Neural cell (in vitro differentiated cells): ENCODE results near the gene COMT. TPM values are rescaled to one million over a fixed set of nuclear protein-coding genes. Genes with fewer than 3 reads are reported as not detected.
A peak's percentile ranks its signal among the peaks of the same experiment; 100 is the strongest.

ENCODE experiments used
- H2AFZ ChIP-seq: fragments of 200-600, 300-800 bp; sonication (generic), shearing (Covaris generic); 2 replicates; pipeline ENCODE4 v1.6.0; 2014; ENCODE audit warnings: low read depth, mild to moderate bottlenecking, antibody characterized with exemption, low read length, moderate library complexity
- H3F3A ChIP-seq: fragments of 200-600 bp; shearing (Covaris generic); 2 replicates; pipeline ENCODE4 v1.6.1; 2016; ENCODE audit warnings: mild to moderate bottlenecking, moderate library complexity, mixed read lengths, antibody characterized with exemption, low read length; ENCODE audit not compliant: insufficient read depth, poor library complexity, severe bottlenecking
- H3K27ac ChIP-seq: fragments of 200-600, 300-800 bp; sonication (generic), shearing (Covaris generic); 2 replicates; pipeline ENCODE4 v1.5.1; 2014; ENCODE audit warnings: mild to moderate bottlenecking, low read length, moderate library complexity
- H3K27me3 ChIP-seq: fragments of 300-800, 200-600 bp; sonication (generic), shearing (Covaris generic); 2 replicates; pipeline ENCODE4 v1.6.0; 2014; ENCODE audit warnings: mild to moderate bottlenecking, low read depth, low read length, moderate library complexity; ENCODE audit not compliant: insufficient read depth
- H3K36me3 ChIP-seq: fragments of 300-800, 200-600 bp; sonication (generic), shearing (Covaris generic); 2 replicates; pipeline ENCODE4 v1.5.1; 2014; ENCODE audit warnings: mild to moderate bottlenecking, antibody characterized with exemption, low read length, moderate library complexity; ENCODE audit not compliant: insufficient read depth
- H3K4me2 ChIP-seq: fragments of 300-800, 200-600 bp; sonication (generic), shearing (Covaris generic); 2 replicates; pipeline ENCODE4 v1.6.0; 2014; ENCODE audit warnings: mild to moderate bottlenecking, low read length
- H3K4me3 ChIP-seq: fragments of 300-800, 200-600 bp; sonication (generic), shearing (Covaris generic); 2 replicates; pipeline ENCODE4 v1.5.1; 2014; ENCODE audit warnings: mild to moderate bottlenecking, low read length, moderate library complexity
- H3K79me2 ChIP-seq: fragments of 200-600 bp; shearing (Covaris generic); replicated peaks from 2 replicates; pipeline ENCODE4 v1.6.0; 2014; ENCODE audit warnings: mild to moderate bottlenecking, low read length, moderate library complexity; ENCODE audit not compliant: insufficient read depth
- H3K9ac ChIP-seq: fragments of 300-800, 200-600 bp; sonication (generic), shearing (Covaris generic); 2 replicates; pipeline ENCODE4 v1.6.1; 2016; ENCODE audit warnings: mild to moderate bottlenecking, low read length, mixed read lengths
- H3K9me2 ChIP-seq: fragments of 200-600 bp; shearing (Covaris generic); 2 replicates; pipeline ENCODE4 v1.6.1; 2016; ENCODE audit warnings: mild to moderate bottlenecking, low read length, mixed read lengths; ENCODE audit not compliant: insufficient read depth
- H3K9me3 ChIP-seq: fragments of 200-600, 300-800 bp; sonication (generic), shearing (Covaris generic); 2 replicates; pipeline ENCODE4 v1.6.1; 2016; ENCODE audit warnings: mild to moderate bottlenecking, mixed run types, low read length, moderate library complexity, mixed read lengths
- H4K20me1 ChIP-seq: fragments of 200-600 bp; shearing (Covaris generic); 2 replicates; pipeline ENCODE4 v1.6.1; 2016; ENCODE audit warnings: mild to moderate bottlenecking, mixed run types; ENCODE audit not compliant: insufficient read depth
- CTCF ChIP-seq: fragments of 450-650 bp; IDR thresholded peaks from 2 replicates; pipeline ENCODE4 v1.5.1; 2014; ENCODE audit warnings: antibody characterized with exemption, mild to moderate bottlenecking, moderate library complexity; ENCODE audit not compliant: poor library complexity, severe bottlenecking
- EP300 ChIP-seq: fragments of 450-650 bp; conservative IDR thresholded peaks from 2 replicates; pipeline ENCODE4 v1.6.1; 2014; ENCODE audit warnings: antibody characterized with exemption, mild to moderate bottlenecking, moderate library complexity; ENCODE audit not compliant: poor library complexity, severe bottlenecking
- EZH2 ChIP-seq: fragments of 200-600, 300-800 bp; shearing (Covaris generic), sonication (generic); IDR thresholded peaks from 2 replicates; pipeline ENCODE4 v1.6.1; 2014; ENCODE audit warnings: antibody characterized with exemption, low read length, borderline replicate concordance, mild to moderate bottlenecking; ENCODE audit not compliant: insufficient read depth, poor library complexity, severe bottlenecking
- MXI1 ChIP-seq: fragments of 450-650 bp; conservative IDR thresholded peaks from 2 replicates; pipeline ENCODE4 v1.6.1; 2014; ENCODE audit warnings: antibody characterized with exemption, mild to moderate bottlenecking; ENCODE audit not compliant: poor library complexity, severe bottlenecking
- POLR2AphosphoS5 ChIP-seq: IDR thresholded peaks from 2 replicates; pipeline ENCODE4 v1.6.1; 2012
- RAD21 ChIP-seq: fragments of 450-650 bp; conservative IDR thresholded peaks from 2 replicates; pipeline ENCODE4 v1.6.1; 2014; ENCODE audit warnings: antibody characterized with exemption, mild to moderate bottlenecking, moderate library complexity
- REST ChIP-seq: IDR thresholded peaks from 2 replicates; pipeline ENCODE4 v1.6.1; 2012; ENCODE audit warnings: borderline replicate concordance
- SMC3 ChIP-seq: fragments of 450-650 bp; conservative IDR thresholded peaks from 2 replicates; pipeline ENCODE4 v1.6.1; 2014; ENCODE audit warnings: antibody characterized with exemption, mild to moderate bottlenecking, moderate library complexity; ENCODE audit not compliant: poor library complexity
- TAF1 ChIP-seq: IDR thresholded peaks from 2 replicates; pipeline ENCODE4 v1.6.1; 2012; ENCODE audit warnings: low read depth
- polyA plus RNA-seq: library from polyadenylated mRNA; depleted of rRNA; stranded (reverse); fragments of >200 nt; gene quantifications from 2 replicates; pipeline ENCODE4 v1.2.3, GENCODE V29; 2014

Gene COMT
- polyA plus RNA-seq, 1 donor from 2014 or later: 14.2 TPM

GRCh38 chr22:19909350-19910179 lies 32.0 kb upstream of the COMT start:
- no peak overlapping the region for H3K9ac ChIP-seq
- H3K4me3 ChIP-seq: no peak overlapping the region
- no peaks in the 10 kb centered on the region for H3K9me3 ChIP-seq
- peak; percentile 98 for TF ChIP-seq CTCF
- TF ChIP-seq EZH2: no peak
- TF ChIP-seq SMC3: peak; percentile 100
- no peak for TF ChIP-seq REST
- TF ChIP-seq RAD21: peak; percentile 99
- TF ChIP-seq POLR2AphosphoS5: no peak
- TF ChIP-seq TAF1: no peak
- no peak overlapping the region for H3K27ac ChIP-seq
- no peaks in the 10 kb centered on the region for H3K9me2 ChIP-seq
- no peaks in the 10 kb centered on the region for H3F3A ChIP-seq
- H4K20me1 ChIP-seq: no peaks in the 10 kb centered on the region
- H3K36me3 ChIP-seq: no peaks in the 10 kb centered on the region
- no peaks in the 10 kb centered on the region for H3K27me3 ChIP-seq
- no peaks in the 10 kb centered on the region for H3K79me2 ChIP-seq
- no peak overlapping the region for H3K4me2 ChIP-seq
- no peak overlapping the region for H2AFZ ChIP-seq

- Histone ChIP-seq H2AFZ (no peak overlapping the region), H3K27ac (no peak overlapping the region), H3K4me2 (no peak overlapping the region), H3K36me3 (no peaks in the 10 kb centered on the region), H3K4me3 (no peak overlapping the region), H3K9me2 (no peaks in the 10 kb centered on the region), H4K20me1 (no peaks in the 10 kb centered on the region), H3K27me3 (no peaks in the 10 kb centered on the region), H3K9me3 (no peaks in the 10 kb centered on the region), H3K79me2 (no peaks in the 10 kb centered on the region), H3K9ac (no peak overlapping the region), H3F3A (no peaks in the 10 kb centered on the region)
- TF ChIP-seq MXI1: no peak
- TF ChIP-seq RAD21: no peak
- TF ChIP-seq TAF1: no peak
- TF ChIP-seq SMC3: no peak
- TF ChIP-seq EP300: no peak
- TF ChIP-seq REST: no peak
- TF ChIP-seq POLR2AphosphoS5: no peak
- no peak for TF ChIP-seq CTCF
- TF ChIP-seq EZH2: no peak
Observed at GRCh38 chr22:19910180-19910744, 31.3 kb upstream of the COMT start.
